Suprapubic skin (tissue), 4 donors: Measurements from ENCODE around the gene KCP. TPM values are rescaled to one million over a fixed set of nuclear protein-coding genes. Genes with fewer than 3 reads are reported as not detected.

Experiments
- DNase-seq, 2 donors: peaks; one replicate each; pipeline ENCODE4 v3.0.0-alpha.2; 2019; ENCODE audit warnings: low spot score in 2 of 2
- H3K27ac ChIP-seq: fragments of 200-600 bp; sonication (generic); one replicate; pipeline ENCODE4 v1.5.1; 2019
- H3K27me3 ChIP-seq: fragments of 200-600 bp; sonication (generic); one replicate; pipeline ENCODE4 v1.5.1; 2019
- H3K36me3 ChIP-seq: fragments of 200-600 bp; sonication (generic); one replicate; pipeline ENCODE4 v1.5.1; 2019
- H3K4me1 ChIP-seq: fragments of 200-600 bp; sonication (generic); one replicate; pipeline ENCODE4 v1.5.1; 2019
- H3K4me3 ChIP-seq: fragments of 200-600 bp; sonication (generic); one replicate; pipeline ENCODE4 v1.5.1; 2019; ENCODE audit warnings: mild to moderate bottlenecking
- H3K9me3 ChIP-seq: fragments of 200-600 bp; sonication (generic); one replicate; pipeline ENCODE4 v1.5.1; 2019
- EP300 ChIP-seq: sonication (generic); formaldehyde crosslinking; IDR thresholded peaks from one replicate; pipeline ENCODE4 v1.6.1; 2017; ENCODE audit warnings: antibody characterized with exemption
- POLR2A ChIP-seq, 2 donors: fragments of 450-650 bp; IDR thresholded peaks; one replicate each; pipeline ENCODE4 v1.6.1; 2017; ENCODE audit warnings: antibody characterized with exemption in 2 of 2, mild to moderate bottlenecking in 2 of 2, moderate library complexity in 2 of 2
- POLR2AphosphoS5 ChIP-seq, 3 donors: sonication (generic); formaldehyde crosslinking; IDR thresholded peaks; one replicate each; pipeline ENCODE4 v1.6.1; 2017; ENCODE audit warnings: antibody characterized with exemption in 3 of 3
- WGBS: methylation state at CpG from one replicate; pipeline ENCODE4 v1.1.5; 2018; 5-methylcytosine and 5-hydroxymethylcytosine counted together
- total RNA-seq, 4 donors: library from RNA; depleted of rRNA; stranded (reverse); fragments of >200 nt; gene quantifications; one replicate each; pipeline ENCODE4 v1.1.0, GENCODE V29; 2016
- TF ChIP-seq, protein P1 (sequence below), 2 donors: fragments of 200-600 bp in 1 of 2; fragments of 450-650 bp in 1 of 2; sonication (generic) in 1 of 2; IDR thresholded peaks; one replicate each; pipeline ENCODE4 v1.5.1; 2016 to 2019; ENCODE audit warnings: antibody characterized with exemption in 2 of 2, mild to moderate bottlenecking in 1 of 2, moderate library complexity in 1 of 2

Gene KCP
- total RNA-seq, 4 donors from 2014 or later: 0.17 to 0.57 (median 0.36) TPM

- Histone ChIP-seq H3K27ac (no peak overlapping the region), H3K4me1 (no peaks in the 10 kb centered on the region), H3K36me3 (peaks cover 50% of the 10 kb centered on the region), H3K27me3 (no peaks in the 10 kb centered on the region), H3K9me3 (no peaks in the 10 kb centered on the region), H3K4me3 (no peak overlapping the region)
- DNase-seq: no peak
- no peak for TF ChIP-seq POLR2AphosphoS5 (IDR thresholded peaks at IDR 0.05)
- no peak for TF ChIP-seq POLR2A (IDR thresholded peaks at IDR 0.05)
- TF ChIP-seq, protein P1, sequence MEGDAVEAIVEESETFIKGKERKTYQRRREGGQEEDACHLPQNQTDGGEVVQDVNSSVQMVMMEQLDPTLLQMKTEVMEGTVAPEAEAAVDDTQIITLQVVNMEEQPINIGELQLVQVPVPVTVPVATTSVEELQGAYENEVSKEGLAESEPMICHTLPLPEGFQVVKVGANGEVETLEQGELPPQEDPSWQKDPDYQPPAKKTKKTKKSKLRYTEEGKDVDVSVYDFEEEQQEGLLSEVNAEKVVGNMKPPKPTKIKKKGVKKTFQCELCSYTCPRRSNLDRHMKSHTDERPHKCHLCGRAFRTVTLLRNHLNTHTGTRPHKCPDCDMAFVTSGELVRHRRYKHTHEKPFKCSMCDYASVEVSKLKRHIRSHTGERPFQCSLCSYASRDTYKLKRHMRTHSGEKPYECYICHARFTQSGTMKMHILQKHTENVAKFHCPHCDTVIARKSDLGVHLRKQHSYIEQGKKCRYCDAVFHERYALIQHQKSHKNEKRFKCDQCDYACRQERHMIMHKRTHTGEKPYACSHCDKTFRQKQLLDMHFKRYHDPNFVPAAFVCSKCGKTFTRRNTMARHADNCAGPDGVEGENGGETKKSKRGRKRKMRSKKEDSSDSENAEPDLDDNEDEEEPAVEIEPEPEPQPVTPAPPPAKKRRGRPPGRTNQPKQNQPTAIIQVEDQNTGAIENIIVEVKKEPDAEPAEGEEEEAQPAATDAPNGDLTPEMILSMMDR (IDR thresholded peaks at IDR 0.05): no peak
- no peak for TF ChIP-seq EP300
- 68% methylated on average over 5 of the region's 5 CpGs for WGBS
These were observed 40.8 kb upstream of the KCP start for GRCh38 chr7:128951296-128951695.

DNA sequence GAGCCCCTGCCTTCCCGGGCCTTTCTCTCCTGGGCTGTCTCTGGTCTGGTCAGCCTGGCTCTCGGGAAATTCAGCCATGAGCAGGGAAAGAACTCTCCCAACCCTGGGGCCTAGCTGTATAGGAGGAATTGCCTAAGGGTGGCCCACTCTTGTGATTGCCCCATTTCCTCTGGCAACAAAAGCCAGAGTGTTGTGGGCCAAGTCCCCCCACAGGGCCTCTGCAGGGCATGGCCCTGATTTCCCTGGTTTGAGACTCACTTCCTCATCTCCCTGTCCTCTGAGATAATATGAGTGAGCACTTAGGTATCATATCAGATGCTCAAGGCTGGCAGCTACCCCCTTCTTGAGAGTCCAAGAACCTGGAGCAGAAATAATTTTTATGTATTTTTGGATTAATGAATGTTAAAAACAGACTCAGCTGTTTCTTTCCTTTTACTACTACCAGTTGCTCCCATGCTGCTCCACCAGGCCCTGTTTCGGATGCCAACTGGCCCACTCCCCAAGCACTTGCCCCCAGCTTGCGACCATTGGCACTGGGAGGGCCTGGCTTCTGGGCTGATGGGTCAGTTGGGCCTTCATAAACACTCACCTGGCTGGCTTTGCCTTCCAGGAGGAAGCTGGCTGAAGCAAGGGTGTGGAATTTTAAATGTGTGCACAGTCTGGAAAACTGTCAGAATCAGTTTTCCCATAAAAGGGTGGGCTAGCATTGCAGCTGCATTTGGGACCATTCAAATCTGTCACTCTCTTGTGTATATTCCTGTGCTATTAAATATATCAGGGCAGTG is 38.7 kb upstream of the KCP start:
- WGBS: 78% methylated on average over 3 of the region's 4 CpGs
- no peaks in the 10 kb centered on the region for H3K27me3 ChIP-seq
- TF ChIP-seq EP300 (no peak), POLR2AphosphoS5 (IDR thresholded peaks at IDR 0.05) (no peak), POLR2A (IDR thresholded peaks at IDR 0.05) (no peak)
- TF ChIP-seq, protein P1 (IDR thresholded peaks at IDR 0.05): no peak

GRCh38 chr7:128948312-128948973 is 37.9 kb upstream of the KCP start:
- Histone ChIP-seq H3K27me3 (no peaks in the 10 kb centered on the region), H3K4me3 (no peak overlapping the region), H3K4me1 (no peaks in the 10 kb centered on the region), H3K27ac (no peak overlapping the region), H3K36me3 (peaks cover 29% of the 10 kb centered on the region), H3K9me3 (no peaks in the 10 kb centered on the region)
- 87% methylated on average over 9 of the region's 12 CpGs for WGBS
- no peak for TF ChIP-seq POLR2AphosphoS5 (IDR thresholded peaks at IDR 0.05)
- no peak for TF ChIP-seq POLR2A (IDR thresholded peaks at IDR 0.05)
- TF ChIP-seq, protein P1 (IDR thresholded peaks at IDR 0.05): no peak
- TF ChIP-seq EP300: no peak
- DNase-seq: no peak

More for the DNA sequence above, 38.7 kb upstream of the KCP start:
- DNase-seq: no peak
- Histone ChIP-seq H3K36me3 (peaks cover 36% of the 10 kb centered on the region), H3K4me3 (no peak overlapping the region), H3K4me1 (no peaks in the 10 kb centered on the region), H3K9me3 (no peaks in the 10 kb centered on the region), H3K27ac (no peak overlapping the region)

GRCh38 chr7:128947854-128948253 is 37.3 kb upstream of the KCP start:
- WGBS: 89% methylated on average over 8 of the region's 9 CpGs
- H3K36me3 ChIP-seq: peaks cover 23% of the 10 kb centered on the region
- DNase-seq: no peak
- H3K4me3 ChIP-seq: no peak overlapping the region
- no peak overlapping the region for H3K27ac ChIP-seq
- H3K9me3 ChIP-seq: no peaks in the 10 kb centered on the region
- no peaks in the 10 kb centered on the region for H3K27me3 ChIP-seq
- TF ChIP-seq POLR2AphosphoS5 (IDR thresholded peaks at IDR 0.05) (no peak), POLR2A (IDR thresholded peaks at IDR 0.05) (no peak), EP300 (no peak)
- TF ChIP-seq, protein P1 (IDR thresholded peaks at IDR 0.05): no peak
- H3K4me1 ChIP-seq: no peaks in the 10 kb centered on the region
